CD4-positive, alpha-beta T cell treated with Interleukin-10 for 1 hour (primary cell): ENCODE results near the gene DUSP8.

Source experiments
- DNase-seq: peaks from one replicate; pipeline ENCODE4 v3.0.0-alpha.2; 2020

The DUSP8 gene

GRCh38 chr11:1565173-1565903 lies 6.7 kb downstream of the DUSP8 start:
- no peak for DNase-seq

- DNase-seq: no peak
These were observed 7.4 kb downstream of the DUSP8 start for GRCh38 chr11:1564535-1565172.

GRCh38 chr11:1563697-1564534 lies 8.2 kb downstream of the DUSP8 start:
- DNase-seq: no peak

- no peak for DNase-seq
These were observed 8.9 kb downstream of the DUSP8 start for GRCh38 chr11:1563149-1563638.

GRCh38 chr11:1562469-1563148 lies 9.5 kb downstream of the DUSP8 start:
- no peak for DNase-seq

GRCh38 chr11:1561955-1562354 lies 10.1 kb downstream of the DUSP8 start:
- no peak for DNase-seq

GRCh38 chr11:1561266-1561665 lies 10.8 kb downstream of the DUSP8 start:
- DNase-seq: no peak

GRCh38 chr11:1560649-1561251 lies 11.3 kb downstream of the DUSP8 start:
- DNase-seq: no peak

- DNase-seq: no peak
These were observed 11.9 kb downstream of the DUSP8 start for GRCh38 chr11:1560002-1560648.

- no peak for DNase-seq
These were observed 12.7 kb downstream of the DUSP8 start for GRCh38 chr11:1559111-1559951.

GRCh38 chr11:1558775-1559110 lies 13.3 kb downstream of the DUSP8 start:
- DNase-seq: no peak

GRCh38 chr11:1557904-1558774 lies 13.9 kb downstream of the DUSP8 start:
- DNase-seq: no peak

GRCh38 chr11:1557051-1557884 lies 14.8 kb downstream of the DUSP8 start:
- DNase-seq: no peak

- DNase-seq: no peak
These were observed 15.7 kb downstream of the DUSP8 start for GRCh38 chr11:1556278-1556902.

- DNase-seq: no peak
These were observed 16.3 kb downstream of the DUSP8 start for GRCh38 chr11:1555713-1556153.

GRCh38 chr11:1554981-1555712 lies 16.9 kb downstream of the DUSP8 start:
- DNase-seq: no peak

GRCh38 chr11:1553808-1554594 lies 18.1 kb downstream of the DUSP8 start:
- DNase-seq: no peak
